ENCODE results near the gene AGAP1.

AGAP1 gene

DNA sequence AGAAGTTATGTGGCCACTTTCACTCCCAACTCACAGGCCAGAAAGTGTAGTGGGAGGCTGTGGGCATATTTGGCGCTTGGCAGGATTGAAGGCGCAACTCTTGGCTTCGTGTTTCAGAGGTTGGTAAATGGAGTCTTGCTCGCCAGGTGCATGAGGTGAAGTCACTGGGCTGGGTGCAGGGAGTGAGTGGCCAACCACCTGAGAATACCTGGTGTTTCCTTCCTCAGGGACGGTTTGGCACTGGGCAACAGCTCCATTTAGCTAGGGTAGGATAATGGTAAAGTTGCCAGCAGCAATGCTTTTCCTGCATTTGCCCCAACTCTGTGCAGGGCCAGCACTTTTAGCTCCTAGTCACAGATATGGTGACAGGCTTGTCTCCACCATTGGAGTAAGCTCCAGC lies 115.9 kb downstream of the AGAP1 start:
- no peak overlapping the region for H3K27ac ChIP-seq (ENCODE audit: poor library complexity, severe bottlenecking)
- ATAC-seq (ENCODE audit: low read depth) (no peak), DNase-seq (ENCODE audit: low spot score) (no peak)
- H3K4me1 ChIP-seq (ENCODE audit: insufficient read depth, poor library complexity, severe bottlenecking), result peaks cover 6% of the 10 kb centered on the region
- no peaks in the 10 kb centered on the region for H3K9me3 ChIP-seq (ENCODE audit: severe bottlenecking)
- no peak overlapping the region for H3K4me3 ChIP-seq (ENCODE audit: severe bottlenecking)
- H3K36me3 ChIP-seq (ENCODE audit: low read depth), result no peaks in the 10 kb centered on the region
- H3K27me3 ChIP-seq (ENCODE audit: insufficient read depth, poor library complexity, severe bottlenecking), result no peaks in the 10 kb centered on the region
- TF ChIP-seq, protein P1, sequence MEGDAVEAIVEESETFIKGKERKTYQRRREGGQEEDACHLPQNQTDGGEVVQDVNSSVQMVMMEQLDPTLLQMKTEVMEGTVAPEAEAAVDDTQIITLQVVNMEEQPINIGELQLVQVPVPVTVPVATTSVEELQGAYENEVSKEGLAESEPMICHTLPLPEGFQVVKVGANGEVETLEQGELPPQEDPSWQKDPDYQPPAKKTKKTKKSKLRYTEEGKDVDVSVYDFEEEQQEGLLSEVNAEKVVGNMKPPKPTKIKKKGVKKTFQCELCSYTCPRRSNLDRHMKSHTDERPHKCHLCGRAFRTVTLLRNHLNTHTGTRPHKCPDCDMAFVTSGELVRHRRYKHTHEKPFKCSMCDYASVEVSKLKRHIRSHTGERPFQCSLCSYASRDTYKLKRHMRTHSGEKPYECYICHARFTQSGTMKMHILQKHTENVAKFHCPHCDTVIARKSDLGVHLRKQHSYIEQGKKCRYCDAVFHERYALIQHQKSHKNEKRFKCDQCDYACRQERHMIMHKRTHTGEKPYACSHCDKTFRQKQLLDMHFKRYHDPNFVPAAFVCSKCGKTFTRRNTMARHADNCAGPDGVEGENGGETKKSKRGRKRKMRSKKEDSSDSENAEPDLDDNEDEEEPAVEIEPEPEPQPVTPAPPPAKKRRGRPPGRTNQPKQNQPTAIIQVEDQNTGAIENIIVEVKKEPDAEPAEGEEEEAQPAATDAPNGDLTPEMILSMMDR (IDR thresholded peaks at IDR 0.05; ENCODE audit: poor library complexity, severe bottlenecking), result no peak

DNA sequence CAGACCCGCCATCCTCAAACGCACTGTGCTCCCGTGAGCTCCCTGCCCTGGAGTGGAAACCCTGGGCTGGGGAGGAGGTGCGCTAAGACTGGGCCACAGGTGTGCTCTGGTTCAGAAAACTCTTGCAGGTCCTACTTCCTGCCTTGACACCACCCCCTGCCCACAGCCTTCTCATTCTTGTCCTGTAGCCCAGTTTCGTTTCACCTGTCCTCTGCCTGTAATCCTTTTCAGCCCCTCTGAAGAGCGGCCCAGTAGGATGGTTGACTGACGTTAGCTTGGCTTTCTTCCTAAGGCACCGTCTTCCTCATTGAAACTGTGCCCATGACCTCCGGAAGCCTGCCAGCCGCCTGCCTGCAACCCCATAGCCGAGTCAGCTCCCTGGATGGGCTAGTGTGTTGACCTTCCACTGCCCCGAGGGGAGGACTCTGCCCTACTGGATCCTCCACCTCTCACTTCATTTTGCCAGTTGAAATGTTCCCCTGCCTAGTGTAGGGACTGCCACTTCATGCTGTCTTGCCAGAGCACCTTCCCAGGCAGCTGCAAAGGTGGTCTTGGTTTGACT lies 116.9 kb downstream of the AGAP1 start:
- Histone ChIP-seq H3K4me1 (ENCODE audit: insufficient read depth, poor library complexity, severe bottlenecking) (peaks cover 4% of the 10 kb centered on the region), H3K27me3 (ENCODE audit: insufficient read depth, poor library complexity, severe bottlenecking) (no peaks in the 10 kb centered on the region), H3K27ac (ENCODE audit: poor library complexity, severe bottlenecking) (no peak overlapping the region), H3K36me3 (ENCODE audit: low read depth) (no peaks in the 10 kb centered on the region), H3K4me3 (ENCODE audit: severe bottlenecking) (no peak overlapping the region), H3K9me3 (ENCODE audit: severe bottlenecking) (no peaks in the 10 kb centered on the region)
- ATAC-seq (ENCODE audit: low read depth) (no peak), DNase-seq (ENCODE audit: low spot score) (no peak)
- TF ChIP-seq, protein P1 (IDR thresholded peaks at IDR 0.05; ENCODE audit: poor library complexity, severe bottlenecking), result no peak

DNA sequence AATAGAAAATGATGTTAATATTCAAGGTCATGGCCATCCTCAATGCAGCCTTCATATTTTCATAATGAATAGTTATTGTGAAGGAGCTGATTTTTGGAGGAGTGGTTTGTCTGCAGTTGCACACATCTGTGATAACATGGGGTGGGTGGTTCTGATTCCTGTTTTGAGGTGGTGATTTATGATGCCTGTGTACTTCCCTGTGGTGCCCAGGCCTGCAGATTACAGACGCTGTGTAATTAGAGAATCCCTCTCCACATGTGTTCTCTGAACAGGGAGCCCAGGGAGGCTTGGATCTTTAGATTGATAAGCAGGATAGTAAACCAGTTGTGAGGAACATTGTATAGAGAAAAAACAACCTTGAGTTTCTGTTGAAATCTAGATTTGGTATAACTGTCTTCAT lies 117.5 kb downstream of the AGAP1 start:
- ATAC-seq (ENCODE audit: low read depth) (no peak), DNase-seq (ENCODE audit: low spot score) (no peak)
- Histone ChIP-seq H3K27ac (ENCODE audit: poor library complexity, severe bottlenecking) (no peak overlapping the region), H3K9me3 (ENCODE audit: severe bottlenecking) (no peaks in the 10 kb centered on the region), H3K27me3 (ENCODE audit: insufficient read depth, poor library complexity, severe bottlenecking) (no peaks in the 10 kb centered on the region), H3K4me1 (ENCODE audit: insufficient read depth, poor library complexity, severe bottlenecking) (peaks cover 4% of the 10 kb centered on the region), H3K4me3 (ENCODE audit: severe bottlenecking) (no peak overlapping the region), H3K36me3 (ENCODE audit: low read depth) (no peaks in the 10 kb centered on the region)
- TF ChIP-seq, protein P1 (IDR thresholded peaks at IDR 0.05; ENCODE audit: poor library complexity, severe bottlenecking), result no peak

- no peak overlapping the region for H3K27ac ChIP-seq (ENCODE audit: poor library complexity, severe bottlenecking)
- no peaks in the 10 kb centered on the region for H3K27me3 ChIP-seq (ENCODE audit: insufficient read depth, poor library complexity, severe bottlenecking)
- TF ChIP-seq, protein P1 (IDR thresholded peaks at IDR 0.05; ENCODE audit: poor library complexity, severe bottlenecking), result no peak
- no peaks in the 10 kb centered on the region for H3K36me3 ChIP-seq (ENCODE audit: low read depth)
- ATAC-seq (ENCODE audit: low read depth) (no peak), DNase-seq (ENCODE audit: low spot score) (no peak)
- H3K4me1 ChIP-seq (ENCODE audit: insufficient read depth, poor library complexity, severe bottlenecking), result peaks cover 4% of the 10 kb centered on the region
- H3K4me3 ChIP-seq (ENCODE audit: severe bottlenecking), result no peak overlapping the region
- H3K9me3 ChIP-seq (ENCODE audit: severe bottlenecking), result no peaks in the 10 kb centered on the region
These were observed 117.9 kb downstream of the AGAP1 start for GRCh38 chr2:235611756-235612155.

GRCh38 chr2:235612181-235612950 lies 118.5 kb downstream of the AGAP1 start:
- no peak overlapping the region for H3K4me3 ChIP-seq (ENCODE audit: severe bottlenecking)
- DNase-seq (ENCODE audit: low spot score) (no peak), ATAC-seq (ENCODE audit: low read depth) (no peak)
- H3K27me3 ChIP-seq (ENCODE audit: insufficient read depth, poor library complexity, severe bottlenecking), result no peaks in the 10 kb centered on the region
- peaks cover 4% of the 10 kb centered on the region for H3K4me1 ChIP-seq (ENCODE audit: insufficient read depth, poor library complexity, severe bottlenecking)
- TF ChIP-seq, protein P1 (IDR thresholded peaks at IDR 0.05; ENCODE audit: poor library complexity, severe bottlenecking), result no peak
- H3K36me3 ChIP-seq (ENCODE audit: low read depth), result no peaks in the 10 kb centered on the region
- H3K9me3 ChIP-seq (ENCODE audit: severe bottlenecking), result no peaks in the 10 kb centered on the region
- H3K27ac ChIP-seq (ENCODE audit: poor library complexity, severe bottlenecking), result no peak overlapping the region

All from RWPE2 (cell line).